Measurements from ENCODE around the gene OR2F1. TPM values are rescaled to one million over a fixed set of nuclear protein-coding genes. Genes with fewer than 3 reads are reported as not detected.

OR2F1 gene
- not detected for total RNA-seq

GRCh38 chr7:143954544-143954943 is at the start of gene OR2F1:
Gene OR2F1 (plus strand): TSS chr7:143954844. CDS start chr7:143959971, 5,127 bp downstream.
- TF ChIP-seq CTCF (IDR thresholded peaks at IDR 0.05), result no peak
- TF ChIP-seq POLR2A (IDR thresholded peaks at IDR 0.05), result no peak
- TF ChIP-seq POLR2AphosphoS5 (IDR thresholded peaks at IDR 0.05), result no peak
- 91% methylated on average over 3 of the region's 3 CpGs for WGBS
- Histone ChIP-seq H3K27me3 (replicated peaks; ENCODE audit: insufficient read depth) (no peaks in the 10 kb centered on the region), H3K36me3 (no peaks in the 10 kb centered on the region), H3K9me3 (no peaks in the 10 kb centered on the region), H3K4me3 (no peak within 1 kb of the TSS), H3K27ac (no peak within 1 kb of the TSS), H3K4me1 (replicated peaks) (no peaks in the 10 kb centered on the region)
- intact Hi-C loops (cut with DNase I), result no loop called here
- no peak for DNase-seq (ENCODE audit: low spot score)

GRCh38 chr7:143905509-143905908 is 49.1 kb upstream of the OR2F1 start:
- Histone ChIP-seq H3K27ac (no peak overlapping the region), H3K27me3 (replicated peaks; ENCODE audit: insufficient read depth) (no peaks in the 10 kb centered on the region), H3K4me3 (no peak overlapping the region), H3K9me3 (no peaks in the 10 kb centered on the region), H3K4me1 (replicated peaks) (no peaks in the 10 kb centered on the region), H3K36me3 (no peaks in the 10 kb centered on the region)
- TF ChIP-seq POLR2A (IDR thresholded peaks at IDR 0.05) (no peak), CTCF (IDR thresholded peaks at IDR 0.05) (no peak), POLR2AphosphoS5 (IDR thresholded peaks at IDR 0.05) (no peak)
- intact Hi-C loops (cut with DNase I), result no loop called here
- no peak for DNase-seq (ENCODE audit: low spot score)
- 49% methylated on average over 1 of the region's 1 CpG for WGBS

- no peak for DNase-seq (ENCODE audit: low spot score)
- no peaks in the 10 kb centered on the region for H3K36me3 ChIP-seq
- TF ChIP-seq POLR2AphosphoS5 (IDR thresholded peaks at IDR 0.05) (no peak), POLR2A (IDR thresholded peaks at IDR 0.05) (no peak), CTCF (IDR thresholded peaks at IDR 0.05) (no peak)
- H3K27me3 ChIP-seq (replicated peaks; ENCODE audit: insufficient read depth), result no peaks in the 10 kb centered on the region
- H3K27ac ChIP-seq, result no peak overlapping the region
- WGBS, result 92% methylated on average over 9 of the region's 9 CpGs
- no peaks in the 10 kb centered on the region for H3K4me1 ChIP-seq (replicated peaks)
- intact Hi-C loops (cut with DNase I), result no loop called here
- H3K4me3 ChIP-seq, result no peak overlapping the region
- H3K9me3 ChIP-seq, result no peaks in the 10 kb centered on the region
These were observed 48.5 kb upstream of the OR2F1 start for GRCh38 chr7:143906151-143906550.

- Histone ChIP-seq H3K9me3 (no peaks in the 10 kb centered on the region), H3K36me3 (no peaks in the 10 kb centered on the region), H3K27ac (no peak overlapping the region), H3K4me3 (no peak overlapping the region), H3K4me1 (replicated peaks) (no peaks in the 10 kb centered on the region), H3K27me3 (replicated peaks; ENCODE audit: insufficient read depth) (no peaks in the 10 kb centered on the region)
- no peak for DNase-seq (ENCODE audit: low spot score)
- intact Hi-C loops (cut with DNase I), result no loop called here
- TF ChIP-seq CTCF (IDR thresholded peaks at IDR 0.05) (no peak), POLR2A (IDR thresholded peaks at IDR 0.05) (no peak), POLR2AphosphoS5 (IDR thresholded peaks at IDR 0.05) (no peak)
- 96% methylated on average over 5 of the region's 5 CpGs for WGBS
These were observed 47.7 kb upstream of the OR2F1 start for GRCh38 chr7:143906895-143907294.

- no peaks in the 10 kb centered on the region for H3K9me3 ChIP-seq
- intact Hi-C loops (cut with DNase I), result no loop called here
These were observed 46.5 kb upstream of the OR2F1 start for GRCh38 chr7:143908120-143908519.

More at GRCh38 chr7:143908120-143908519, 46.5 kb upstream of the OR2F1 start:
- DNase-seq (ENCODE audit: low spot score), result no peak
- no peak for TF ChIP-seq POLR2AphosphoS5 (IDR thresholded peaks at IDR 0.05)
- TF ChIP-seq POLR2A (IDR thresholded peaks at IDR 0.05), result no peak
- TF ChIP-seq CTCF (IDR thresholded peaks at IDR 0.05), result no peak
- Histone ChIP-seq H3K4me3 (no peak overlapping the region), H3K27me3 (replicated peaks; ENCODE audit: insufficient read depth) (no peaks in the 10 kb centered on the region), H3K36me3 (no peaks in the 10 kb centered on the region), H3K27ac (no peak overlapping the region), H3K4me1 (replicated peaks) (no peaks in the 10 kb centered on the region)
- WGBS, result 58% methylated on average over 5 of the region's 5 CpGs

All from prostate gland (tissue), 2 donors.